IMR-90 (cell line): ENCODE measurements around the gene MEP1B.

ENCODE experiments used
- CTCF ChIP-seq: conservative IDR thresholded peaks from 2 replicates; pipeline ENCODE4 v1.5.1; 2012; ENCODE audit warnings: mild to moderate bottlenecking, low read depth, low read length, improper control_type of control experiment
- POLR2A ChIP-seq: IDR thresholded peaks from 2 replicates; pipeline ENCODE4 v1.6.1; 2012; ENCODE audit warnings: mild to moderate bottlenecking, low read depth, low read length

GRCh38 chr18:32156855-32157254, 33.0 kb upstream of the MEP1B start:
- no peak for TF ChIP-seq CTCF
- TF ChIP-seq POLR2A, result no peak
